ENCODE results near the gene RCOR2. TPM values are rescaled to one million over a fixed set of nuclear protein-coding genes. Genes with fewer than 3 reads are reported as not detected.

RCOR2 gene
- total and polyA plus RNA-seq, 2 donors (not counting 1 experiment from before 2014, with no cell fraction given), result not detected

- no peaks in the 10 kb centered on the region for H3K9me3 ChIP-seq (ENCODE audit: control extremely low read depth in 1 of 3, control insufficient read depth in 2 of 3, insufficient read depth in 1 of 3, low read length in 2 of 3)
- H3K4me1 ChIP-seq (ENCODE audit: control insufficient read depth in 2 of 2, insufficient read depth in 2 of 2, low read length in 2 of 2), result peaks cover 14 to 16% of the 10 kb centered on the region in 2 donors
- no peak overlapping the region for H3K27ac ChIP-seq (ENCODE audit: low read length in 2 of 2)
- no peak overlapping the region for H3K9ac ChIP-seq (ENCODE audit: low read length)
- no peak overlapping the region for H3K27ac Mint-ChIP-seq
- H3K27me3 ChIP-seq (replicated peaks in 1 of 4; ENCODE audit: control extremely low read depth in 1 of 4, control insufficient read depth in 3 of 4, insufficient read depth in 4 of 4, low read length in 3 of 4), result peaks cover 0 to 8% (median under 1%) of the 10 kb centered on the region in 4 experiments
- H3K4me3 ChIP-seq (ENCODE audit: control extremely low read depth in 1 of 5, extremely low read depth in 1 of 5, insufficient read depth in 1 of 5, low read depth in 2 of 5, low read length in 4 of 5), result no peak overlapping the region
- no peak for ATAC-seq (ENCODE audit: low read depth)
- ChIA-PET POLR2A (no interaction called here), CTCF (interaction anchor here (0.5 to 3.3 kb wide), 2 partner anchors 86 to 148 kb away, joined by 3 to 48 read pairs; partner anchors contain the start of gene MARK2)
- H3K4me3 Mint-ChIP-seq, result no peak overlapping the region
- H3K9me3 Mint-ChIP-seq (ENCODE audit: insufficient read depth), result no peaks in the 10 kb centered on the region
- peaks cover under 1% of the 10 kb centered on the region for H4K20me1 ChIP-seq (ENCODE audit: control insufficient read depth, insufficient read depth, low read length, poor library complexity, severe bottlenecking)
- H3K36me3 ChIP-seq (replicated peaks in 1 of 2; ENCODE audit: control extremely low read depth in 1 of 2, control insufficient read depth in 1 of 2, extremely low read depth in 1 of 2, insufficient read depth in 2 of 2, low read length in 1 of 2), result no peaks in the 10 kb centered on the region
- H3K4me2 ChIP-seq (replicated peaks; ENCODE audit: low read depth, low read length, poor library complexity, severe bottlenecking), result no peak overlapping the region
- TF ChIP-seq EZH2 (IDR thresholded peaks at IDR 0.05; ENCODE audit: borderline replicate concordance, insufficient read depth, low read depth, low read length, poor library complexity, severe bottlenecking), result no peak
- TF ChIP-seq, protein P1, sequence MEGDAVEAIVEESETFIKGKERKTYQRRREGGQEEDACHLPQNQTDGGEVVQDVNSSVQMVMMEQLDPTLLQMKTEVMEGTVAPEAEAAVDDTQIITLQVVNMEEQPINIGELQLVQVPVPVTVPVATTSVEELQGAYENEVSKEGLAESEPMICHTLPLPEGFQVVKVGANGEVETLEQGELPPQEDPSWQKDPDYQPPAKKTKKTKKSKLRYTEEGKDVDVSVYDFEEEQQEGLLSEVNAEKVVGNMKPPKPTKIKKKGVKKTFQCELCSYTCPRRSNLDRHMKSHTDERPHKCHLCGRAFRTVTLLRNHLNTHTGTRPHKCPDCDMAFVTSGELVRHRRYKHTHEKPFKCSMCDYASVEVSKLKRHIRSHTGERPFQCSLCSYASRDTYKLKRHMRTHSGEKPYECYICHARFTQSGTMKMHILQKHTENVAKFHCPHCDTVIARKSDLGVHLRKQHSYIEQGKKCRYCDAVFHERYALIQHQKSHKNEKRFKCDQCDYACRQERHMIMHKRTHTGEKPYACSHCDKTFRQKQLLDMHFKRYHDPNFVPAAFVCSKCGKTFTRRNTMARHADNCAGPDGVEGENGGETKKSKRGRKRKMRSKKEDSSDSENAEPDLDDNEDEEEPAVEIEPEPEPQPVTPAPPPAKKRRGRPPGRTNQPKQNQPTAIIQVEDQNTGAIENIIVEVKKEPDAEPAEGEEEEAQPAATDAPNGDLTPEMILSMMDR (IDR thresholded peaks at IDR 0.05), result no peak
- intact Hi-C loops (cut with micrococcal nuclease), result no loop called here
- DNase-seq, result no peak
- peaks cover 15% of the 10 kb centered on the region for H3K27me3 Mint-ChIP-seq
- H3K4me1 Mint-ChIP-seq, result peaks cover 12% of the 10 kb centered on the region
- no peaks in the 10 kb centered on the region for H3K79me2 ChIP-seq (ENCODE audit: control insufficient read depth, insufficient read depth, low read length)
- 78% methylated on average over 2 of the region's 2 CpGs for WGBS (ENCODE audit: insufficient coverage)
- H2AFZ ChIP-seq (ENCODE audit: insufficient read depth, low read depth, low read length, poor library complexity, severe bottlenecking), result no peak overlapping the region
Observed at GRCh38 chr11:63922673-63923192, 5.8 kb upstream of the RCOR2 start.

DNA sequence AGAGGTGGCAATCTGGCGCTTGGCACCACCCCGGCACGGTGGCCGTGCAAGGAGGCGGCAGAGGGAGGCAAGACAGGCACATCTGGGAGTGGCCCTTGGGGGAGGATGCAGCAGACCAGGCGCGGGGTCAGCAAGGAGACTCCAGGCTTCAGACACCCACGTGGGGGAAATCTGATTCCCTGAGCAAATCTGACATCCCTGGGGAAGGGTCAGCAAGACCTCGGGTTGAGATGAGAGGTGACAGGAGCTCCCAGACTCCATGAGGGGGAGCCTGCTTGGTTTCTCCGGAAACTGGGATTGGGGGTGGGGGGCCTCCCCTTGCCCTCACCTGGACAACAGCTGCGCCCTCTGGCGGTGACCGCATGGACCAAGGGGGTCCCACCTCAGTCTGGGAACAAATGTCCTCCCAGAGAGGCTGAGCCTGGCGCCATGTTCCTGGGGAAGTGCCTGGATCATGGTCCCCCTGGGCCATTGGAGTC is 4.0 kb upstream of the RCOR2 start:
- TF ChIP-seq, protein P1 (IDR thresholded peaks at IDR 0.05), result peak; percentile 55
- no peak for TF ChIP-seq EZH2 (IDR thresholded peaks at IDR 0.05; ENCODE audit: borderline replicate concordance, insufficient read depth, low read depth, low read length, poor library complexity, severe bottlenecking)
- Mint-ChIP-seq H3K27ac (no peak overlapping the region), H3K4me1 (peaks cover 20% of the 10 kb centered on the region), H3K9me3 (ENCODE audit: insufficient read depth) (no peaks in the 10 kb centered on the region), H3K27me3 (peaks cover 8% of the 10 kb centered on the region), H3K4me3 (no peak overlapping the region)
- Histone ChIP-seq H3K4me3 (ENCODE audit: control extremely low read depth in 1 of 5, extremely low read depth in 1 of 5, insufficient read depth in 1 of 5, low read depth in 2 of 5, low read length in 4 of 5) (no peak overlapping the region), H4K20me1 (ENCODE audit: control insufficient read depth, insufficient read depth, low read length, poor library complexity, severe bottlenecking) (peaks cover 6% of the 10 kb centered on the region), H3K27ac (ENCODE audit: low read length in 2 of 2) (no peak overlapping the region), H3K4me1 (ENCODE audit: control insufficient read depth in 2 of 2, insufficient read depth in 2 of 2, low read length in 2 of 2) (peaks cover 26 to 29% of the 10 kb centered on the region in 2 donors), H3K9ac (ENCODE audit: low read length) (no peak overlapping the region), H3K27me3 (replicated peaks in 1 of 4; ENCODE audit: control extremely low read depth in 1 of 4, control insufficient read depth in 3 of 4, insufficient read depth in 4 of 4, low read length in 3 of 4) (peaks cover 0 to 14% (median 4%) of the 10 kb centered on the region in 4 experiments), H2AFZ (ENCODE audit: insufficient read depth, low read depth, low read length, poor library complexity, severe bottlenecking) (no peak overlapping the region), H3K4me2 (replicated peaks; ENCODE audit: low read depth, low read length, poor library complexity, severe bottlenecking) (no peak overlapping the region), H3K36me3 (replicated peaks in 1 of 2; ENCODE audit: control extremely low read depth in 1 of 2, control insufficient read depth in 1 of 2, extremely low read depth in 1 of 2, insufficient read depth in 2 of 2, low read length in 1 of 2) (no peaks in the 10 kb centered on the region), H3K9me3 (ENCODE audit: control extremely low read depth in 1 of 3, control insufficient read depth in 2 of 3, insufficient read depth in 1 of 3, low read length in 2 of 3) (no peaks in the 10 kb centered on the region), H3K79me2 (ENCODE audit: control insufficient read depth, insufficient read depth, low read length) (no peaks in the 10 kb centered on the region)
- intact Hi-C loops (cut with micrococcal nuclease), result loop anchor here (1.0 kb wide), 1 partner anchor 84 kb away; no protein-coding TSS in a partner anchor
- ATAC-seq (ENCODE audit: low read depth) (peak; percentile 28), DNase-seq (peak; percentile 57)
- ChIA-PET POLR2A (no interaction called here), CTCF (interaction anchor here (1.0 to 3.3 kb wide), 9 partner anchors 9 to 84 kb away, joined by 3 to 48 read pairs (median 3); partner anchors contain the start of genes MARK2 and NAA40)
- whole genome bisulfite sequencing (ENCODE audit: insufficient coverage), result 60% methylated on average over 12 of the region's 14 CpGs
